ENCODE results near the gene MDP1.

GRCh38 chr14:24231263-24232120 lies 15.6 kb upstream of the MDP1 start:
- no peak for TF ChIP-seq CTCF (IDR thresholded peaks at IDR 0.05)
- TF ChIP-seq POLR2A (IDR thresholded peaks at IDR 0.05) = no peak

Measured in esophagus squamous epithelium (tissue), 4 donors.